ENCODE results near the gene NDUFV2. TPM values are rescaled to one million over a fixed set of nuclear protein-coding genes. Genes with fewer than 3 reads are reported as not detected.
"Not testable (repeated sequence)": the region's sequence is repeated elsewhere in the genome, so short reads cannot be mapped to it uniquely, and the experiment has no call there.

NDUFV2 gene
- total and polyA plus RNA-seq, 2 experiments from 2014 or later, result 111 to 391 TPM

GRCh38 chr18:9157806-9158205 is 55.3 kb downstream of the NDUFV2 start:
- TF ChIP-seq CTCF (IDR thresholded peaks at IDR 0.05; ENCODE audit: low read depth, low read length), result no peak
- H3K27me3 ChIP-seq, result no peaks in the 10 kb centered on the region
- no peak for DNase-seq (ENCODE audit: low read depth in 1 of 2, low spot score in 1 of 2)
- H3K4me1 ChIP-seq (ENCODE audit: low read depth), result no peaks in the 10 kb centered on the region
- no peaks in the 10 kb centered on the region for H3K9me3 ChIP-seq (ENCODE audit: low read depth)
- H3K27ac ChIP-seq, result no peak overlapping the region
- H3K4me3 ChIP-seq, result no peak overlapping the region
- H3K36me3 ChIP-seq, result no peaks in the 10 kb centered on the region

- no peak for DNase-seq (ENCODE audit: low read depth in 1 of 2, low spot score in 1 of 2)
Observed at GRCh38 chr18:9160014-9160413, 57.5 kb downstream of the NDUFV2 start.

GRCh38 chr18:9162663-9163062 is 60.2 kb downstream of the NDUFV2 start:
- not testable (repeated sequence) for H3K9me3 ChIP-seq (ENCODE audit: low read depth); H3K27ac ChIP-seq; H3K4me1 ChIP-seq (ENCODE audit: low read depth); H3K4me3 ChIP-seq; DNase-seq (ENCODE audit: low read depth in 1 of 2, low spot score in 1 of 2); H3K36me3 ChIP-seq; H3K27me3 ChIP-seq

More at GRCh38 chr18:9160014-9160413, 57.5 kb downstream of the NDUFV2 start:
- Histone ChIP-seq H3K4me1 (ENCODE audit: low read depth) (no peaks in the 10 kb centered on the region), H3K9me3 (ENCODE audit: low read depth) (no peaks in the 10 kb centered on the region), H3K27ac (no peak overlapping the region), H3K27me3 (no peaks in the 10 kb centered on the region), H3K4me3 (no peak overlapping the region), H3K36me3 (no peaks in the 10 kb centered on the region)
- no peak for TF ChIP-seq CTCF (IDR thresholded peaks at IDR 0.05; ENCODE audit: low read depth, low read length)

- not testable (repeated sequence) for H3K27ac ChIP-seq; DNase-seq (ENCODE audit: low read depth in 1 of 2, low spot score in 1 of 2); H3K9me3 ChIP-seq (ENCODE audit: low read depth); H3K36me3 ChIP-seq; H3K4me1 ChIP-seq (ENCODE audit: low read depth); H3K4me3 ChIP-seq; H3K27me3 ChIP-seq
Observed at GRCh38 chr18:9164149-9164548, 61.6 kb downstream of the NDUFV2 start.

- DNase-seq (ENCODE audit: low read depth in 1 of 2, low spot score in 1 of 2); H3K4me3 ChIP-seq; H3K27me3 ChIP-seq; H3K27ac ChIP-seq; H3K36me3 ChIP-seq; H3K9me3 ChIP-seq (ENCODE audit: low read depth); H3K4me1 ChIP-seq (ENCODE audit: low read depth): not testable (repeated sequence)
Observed at GRCh38 chr18:9165883-9166282, 63.4 kb downstream of the NDUFV2 start.

- H3K4me3 ChIP-seq; H3K27me3 ChIP-seq; H3K4me1 ChIP-seq (ENCODE audit: low read depth); DNase-seq (ENCODE audit: low read depth in 1 of 2, low spot score in 1 of 2); H3K9me3 ChIP-seq (ENCODE audit: low read depth); H3K27ac ChIP-seq; H3K36me3 ChIP-seq: not testable (repeated sequence)
Observed at GRCh38 chr18:9169515-9169914, 67.0 kb downstream of the NDUFV2 start.

- not testable (repeated sequence) for H3K36me3 ChIP-seq; DNase-seq (ENCODE audit: low read depth in 1 of 2, low spot score in 1 of 2); H3K27me3 ChIP-seq; H3K4me3 ChIP-seq; H3K9me3 ChIP-seq (ENCODE audit: low read depth); H3K27ac ChIP-seq; H3K4me1 ChIP-seq (ENCODE audit: low read depth)
Observed at GRCh38 chr18:9171919-9172318, 69.4 kb downstream of the NDUFV2 start.

- DNase-seq (ENCODE audit: low read depth in 1 of 2, low spot score in 1 of 2), result no peak
- Histone ChIP-seq H3K4me1 (ENCODE audit: low read depth) (no peaks in the 10 kb centered on the region), H3K36me3 (no peaks in the 10 kb centered on the region), H3K4me3 (no peak overlapping the region), H3K27me3 (no peaks in the 10 kb centered on the region), H3K9me3 (ENCODE audit: low read depth) (no peaks in the 10 kb centered on the region), H3K27ac (no peak overlapping the region)
- no peak for TF ChIP-seq CTCF (IDR thresholded peaks at IDR 0.05; ENCODE audit: low read depth, low read length)
Observed at GRCh38 chr18:9172506-9173127, 70.1 kb downstream of the NDUFV2 start.

All from cardiac muscle cell (in vitro differentiated cells and primary cell).